Stimulated activated CD4-positive, alpha-beta T cell treated with anti-CD3 and anti-CD28 coated beads, Interleukin-1b, Interleukin-23, amount 100 ng/mL, for 48 hours (primary cell): ENCODE data around the gene XCR1.
"Not testable (repeated sequence)": the region's sequence is repeated elsewhere in the genome, so short reads cannot be mapped to it uniquely, and the experiment has no call there.

Experiments used
- DNase-seq: peaks from one replicate; pipeline ENCODE4 v3.0.0-alpha.2; 2020

XCR1 gene, protein sequence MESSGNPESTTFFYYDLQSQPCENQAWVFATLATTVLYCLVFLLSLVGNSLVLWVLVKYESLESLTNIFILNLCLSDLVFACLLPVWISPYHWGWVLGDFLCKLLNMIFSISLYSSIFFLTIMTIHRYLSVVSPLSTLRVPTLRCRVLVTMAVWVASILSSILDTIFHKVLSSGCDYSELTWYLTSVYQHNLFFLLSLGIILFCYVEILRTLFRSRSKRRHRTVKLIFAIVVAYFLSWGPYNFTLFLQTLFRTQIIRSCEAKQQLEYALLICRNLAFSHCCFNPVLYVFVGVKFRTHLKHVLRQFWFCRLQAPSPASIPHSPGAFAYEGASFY

DNA sequence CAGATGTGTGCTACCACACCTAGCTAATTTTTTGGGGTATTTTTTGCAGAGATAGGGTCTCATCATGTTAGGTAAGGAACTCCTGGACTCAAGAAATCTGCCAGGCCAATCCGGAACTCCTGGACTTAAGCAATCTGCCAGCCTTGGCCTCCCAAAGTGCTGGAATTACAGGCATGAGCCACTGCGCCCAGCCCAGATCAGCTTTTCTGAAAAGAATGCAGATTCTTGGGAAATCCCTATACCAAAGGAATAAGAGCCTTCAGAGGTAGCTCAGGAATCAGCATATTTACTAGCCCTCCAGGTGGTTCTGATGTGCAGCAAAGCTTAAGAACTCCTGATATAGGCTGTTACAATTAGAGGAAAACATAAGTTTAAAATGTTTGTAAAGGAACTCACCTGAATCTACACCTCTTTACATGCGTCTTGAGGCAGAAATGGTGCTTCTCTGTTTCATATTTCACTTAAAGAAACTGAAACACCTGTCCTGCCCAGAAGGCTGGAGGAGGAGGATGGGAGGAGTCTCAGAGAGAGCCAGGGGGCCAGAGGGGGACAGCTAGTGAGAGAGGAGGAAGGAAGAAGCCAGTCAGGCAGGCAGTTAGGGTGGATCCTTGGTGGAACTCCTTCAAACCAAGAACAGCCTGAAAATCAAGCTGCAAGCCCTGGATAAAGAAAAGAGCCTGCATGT, at the start of gene XCR1:
XCR1 (minus strand) TSS at position 463 of the 685 bp plus-strand sequence. CDS start 5,536 bp downstream, outside the sequence.
- DNase-seq: no peak

DNA sequence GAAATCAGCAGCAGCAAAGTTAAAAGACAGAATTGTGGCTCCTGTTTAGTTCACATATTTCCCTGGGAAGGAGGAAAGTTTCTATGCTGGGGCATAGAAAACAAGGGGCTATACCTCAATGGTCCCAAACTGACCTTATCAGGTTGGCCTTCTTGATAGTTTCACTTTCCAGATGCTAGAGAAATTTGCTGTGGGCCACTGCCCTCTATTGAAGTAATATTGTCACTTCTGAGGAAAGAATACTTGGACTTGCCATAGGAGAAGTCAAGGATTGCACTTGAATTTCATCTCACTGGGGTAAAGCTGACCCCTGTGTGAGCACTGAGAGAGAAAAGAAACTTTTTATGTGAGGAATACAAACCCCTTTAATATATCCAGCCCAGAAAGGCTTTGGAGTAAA, 49.3 kb upstream of the XCR1 start:
- DNase-seq: no peak

DNA sequence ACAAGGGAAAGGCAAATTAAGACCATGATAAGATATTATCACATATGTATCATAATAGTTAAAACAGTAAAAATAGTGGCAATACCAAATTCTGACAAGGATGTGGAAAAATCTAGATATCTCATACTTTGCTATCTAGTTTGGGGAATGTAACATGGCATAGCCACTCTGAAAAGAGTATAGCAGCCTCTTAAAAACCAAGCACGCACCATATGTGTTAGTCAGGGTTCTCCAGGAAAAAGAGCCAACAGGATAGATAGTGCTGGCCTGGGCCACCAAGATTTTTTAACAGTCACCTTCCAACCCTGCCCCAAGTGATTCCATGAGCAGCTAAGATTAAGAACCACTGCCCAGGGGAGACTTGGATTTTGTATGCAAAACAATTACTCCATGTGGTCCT, 48.5 kb upstream of the XCR1 start:
- no peak for DNase-seq

DNA sequence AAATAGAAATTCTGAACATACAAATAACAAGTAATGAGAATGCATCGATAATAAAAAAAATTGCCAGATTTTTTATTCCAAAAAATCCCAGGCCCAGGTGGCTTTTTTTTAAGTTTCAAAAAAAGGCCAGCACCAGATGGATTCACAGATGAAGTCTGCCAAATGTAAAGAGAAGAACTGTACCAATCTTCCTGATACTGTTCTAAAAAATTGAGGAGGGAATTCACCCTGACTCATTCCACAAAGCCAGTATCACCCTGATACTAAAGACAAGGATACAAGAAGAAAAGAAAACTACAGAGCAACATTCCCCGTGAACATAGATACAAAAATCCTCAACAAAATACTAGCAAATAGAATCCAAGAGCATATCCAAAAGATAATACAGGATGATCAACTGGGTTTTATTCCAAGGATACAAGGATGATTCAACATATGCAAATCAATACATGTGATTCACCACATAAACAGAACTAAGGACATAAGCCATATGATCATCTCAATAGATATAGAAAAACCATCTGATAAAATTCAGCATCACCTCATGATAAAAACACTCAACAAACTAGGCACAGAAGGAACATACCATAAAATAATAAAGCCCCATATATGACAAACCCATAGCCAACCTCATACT, 44.1 kb upstream of the XCR1 start:
- DNase-seq: no peak

DNA sequence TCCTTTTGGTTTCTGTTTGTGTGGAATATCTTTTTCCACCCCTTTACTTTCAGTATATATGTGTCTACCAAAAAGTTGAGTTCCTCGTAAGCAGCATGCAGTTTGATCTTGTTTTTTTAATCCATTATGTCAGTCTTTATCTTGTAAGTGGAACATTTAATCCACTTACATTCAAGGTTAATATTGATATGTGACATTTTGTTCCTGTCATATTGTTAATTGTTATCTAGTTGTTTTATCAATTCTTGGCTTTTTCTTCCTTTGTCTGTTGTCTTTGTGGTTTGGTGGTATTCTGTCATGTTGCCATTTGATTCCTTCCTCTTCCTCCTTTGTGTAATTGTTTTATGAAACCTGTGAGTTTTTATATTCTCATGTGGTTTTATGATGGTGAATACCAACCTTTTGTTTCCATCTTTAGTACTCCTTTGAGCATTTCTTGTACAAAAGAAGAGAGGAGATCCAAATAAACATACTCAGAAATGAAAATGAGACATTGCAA, 43.4 kb upstream of the XCR1 start:
- no peak for DNase-seq

DNA sequence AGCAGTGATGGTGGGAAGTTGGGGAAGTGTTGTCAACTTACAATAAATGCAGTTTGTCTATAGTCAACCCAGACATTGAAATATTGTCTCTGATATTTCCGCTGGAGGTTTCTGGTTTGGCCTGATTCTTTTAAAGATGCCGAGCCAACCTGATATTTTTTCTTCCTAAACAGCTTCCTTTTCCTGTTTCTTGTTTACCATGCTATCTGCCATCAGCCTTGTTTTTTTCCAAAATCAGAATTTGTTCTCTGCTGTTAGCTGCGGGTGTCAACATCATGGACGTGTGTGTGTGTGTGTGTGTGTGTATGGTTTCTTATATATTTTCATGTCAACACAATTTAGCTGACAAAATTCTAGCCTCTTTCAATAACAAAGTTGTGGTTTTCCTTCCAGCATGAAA, 41.2 kb upstream of the XCR1 start:
- DNase-seq: no peak

DNA sequence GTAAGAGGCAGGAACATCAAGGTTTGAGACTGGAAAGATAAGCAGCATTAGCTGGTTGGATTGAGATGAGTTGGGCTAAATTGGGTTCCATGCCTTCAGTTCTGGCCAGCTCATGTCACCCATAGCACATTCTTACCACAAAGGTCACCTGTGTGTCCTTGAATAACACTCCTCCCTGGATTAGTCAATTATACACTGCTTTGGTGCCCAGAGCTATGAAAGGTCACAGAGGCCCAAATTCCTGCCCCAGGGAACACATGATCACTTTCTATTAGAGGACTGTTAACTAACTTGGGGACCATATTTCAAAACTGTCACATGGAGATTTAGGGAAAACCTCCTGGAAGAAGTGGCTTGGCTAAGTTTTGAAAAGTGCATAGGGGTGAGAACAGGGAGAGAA, 40.1 kb upstream of the XCR1 start:
- no peak for DNase-seq

DNA sequence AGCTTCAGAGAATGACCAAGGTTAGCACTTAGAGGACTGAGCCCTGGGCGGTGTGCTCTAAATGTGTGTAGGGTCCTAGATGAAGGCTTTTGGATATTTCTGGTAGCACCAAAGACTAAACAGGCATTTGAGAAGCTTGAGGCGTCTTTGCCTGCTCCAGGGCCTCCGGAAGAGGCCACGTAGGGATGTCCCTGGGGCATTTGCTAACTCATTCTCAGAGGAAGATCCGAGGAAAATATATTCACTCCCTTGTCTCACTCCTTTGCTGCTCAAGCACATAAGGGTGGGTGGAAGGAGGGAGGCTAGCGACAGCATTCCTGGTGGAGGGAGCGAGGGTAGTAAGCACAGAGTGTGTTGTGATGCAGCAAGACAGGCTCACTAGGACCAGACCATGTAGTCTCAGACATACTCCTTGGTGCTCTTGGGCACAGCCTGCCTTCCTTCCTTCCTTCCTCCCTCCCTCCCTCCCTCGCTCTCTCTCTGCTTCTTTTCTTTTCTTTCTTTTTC, 38.5 kb upstream of the XCR1 start:
- no peak for DNase-seq

DNA sequence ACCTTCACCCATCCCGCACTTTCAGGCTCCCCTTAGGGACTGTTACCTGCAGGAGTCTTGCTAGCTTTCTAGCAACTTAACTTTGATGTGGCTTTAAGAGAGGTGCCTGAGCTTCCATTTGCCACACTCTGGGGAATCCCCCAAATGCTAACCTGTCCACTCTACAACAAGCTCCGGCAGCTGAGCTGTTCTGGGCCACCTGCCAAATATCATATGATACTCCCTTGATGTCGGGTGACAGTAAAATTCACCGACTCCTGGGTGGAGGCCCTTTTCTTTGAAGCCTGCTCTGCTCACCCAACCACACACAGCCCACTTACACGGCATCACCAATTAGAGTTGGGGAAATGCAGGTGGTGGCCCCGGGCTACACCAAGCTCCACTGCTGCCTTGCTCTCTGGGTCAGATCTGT, 38.0 kb upstream of the XCR1 start:
- DNase-seq: peak; percentile 78

DNA sequence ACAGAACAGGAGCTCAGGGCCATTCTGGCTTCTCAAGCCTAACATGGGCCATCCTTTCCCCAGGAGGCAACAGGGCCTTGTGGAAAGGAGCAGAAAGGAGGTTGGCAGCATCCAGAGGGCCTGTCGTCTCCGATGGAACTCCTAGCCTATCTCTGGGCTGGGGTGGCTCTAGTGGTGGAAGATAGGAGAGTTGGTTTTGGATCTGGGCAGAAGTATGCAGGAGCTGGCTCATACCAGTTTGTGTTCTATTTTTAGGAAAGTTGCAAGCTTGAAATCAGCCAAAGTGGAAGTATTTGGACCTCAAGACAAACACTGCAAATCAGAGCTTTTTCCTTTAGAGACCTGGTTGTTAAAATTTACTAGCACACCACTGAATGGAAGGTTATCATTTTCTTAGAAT, 35.4 kb upstream of the XCR1 start:
- DNase-seq: no peak

DNA sequence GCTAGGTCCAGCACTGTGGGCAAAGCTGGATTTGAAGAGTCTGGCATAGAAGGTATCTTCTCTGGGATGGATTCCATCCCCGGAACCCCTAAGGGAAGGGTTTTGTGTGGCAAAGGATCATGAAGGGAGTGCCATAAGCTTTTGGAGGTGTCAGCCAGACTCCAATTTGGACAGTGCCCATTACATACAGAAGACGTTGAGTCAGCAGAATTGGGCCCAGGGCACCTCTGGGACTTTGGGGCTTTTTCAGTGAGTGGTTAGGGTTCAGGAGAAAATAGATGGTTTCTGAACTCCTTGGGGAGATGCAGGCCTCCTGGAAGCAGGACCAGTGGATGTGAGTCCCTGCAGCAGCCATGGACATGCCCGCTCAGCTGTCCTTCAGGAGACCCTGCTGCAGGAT, 34.6 kb upstream of the XCR1 start:
- DNase-seq: no peak

DNA sequence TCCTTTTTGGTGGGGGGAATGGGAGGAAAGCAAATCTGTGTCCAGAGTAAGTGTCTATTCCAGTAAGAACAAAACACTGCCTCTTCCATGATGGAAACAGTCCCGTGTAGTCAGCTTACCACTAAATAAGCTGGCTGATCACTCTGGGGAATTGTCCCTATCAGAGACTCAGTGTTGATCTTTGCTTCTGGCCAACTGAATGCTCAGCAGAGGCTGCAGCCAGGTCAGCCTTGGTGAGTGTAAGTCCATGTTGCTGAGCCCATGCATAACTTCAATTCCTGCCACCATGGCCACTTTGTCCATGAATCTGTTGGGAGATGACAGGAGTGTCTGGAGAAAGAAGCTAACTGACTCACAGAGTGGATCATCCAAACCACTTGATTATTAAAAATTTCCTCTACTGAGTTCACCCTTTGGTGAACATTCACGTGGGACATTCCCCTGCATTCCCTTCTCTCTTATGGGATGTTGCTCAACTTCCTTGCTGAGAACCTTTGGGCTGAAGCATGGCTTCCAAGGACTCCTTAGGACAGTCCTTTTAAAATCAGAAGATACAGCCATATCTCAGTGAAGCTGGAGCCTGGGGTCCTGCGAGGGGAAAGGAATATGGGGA, 33.9 kb upstream of the XCR1 start:
- no peak for DNase-seq

DNA sequence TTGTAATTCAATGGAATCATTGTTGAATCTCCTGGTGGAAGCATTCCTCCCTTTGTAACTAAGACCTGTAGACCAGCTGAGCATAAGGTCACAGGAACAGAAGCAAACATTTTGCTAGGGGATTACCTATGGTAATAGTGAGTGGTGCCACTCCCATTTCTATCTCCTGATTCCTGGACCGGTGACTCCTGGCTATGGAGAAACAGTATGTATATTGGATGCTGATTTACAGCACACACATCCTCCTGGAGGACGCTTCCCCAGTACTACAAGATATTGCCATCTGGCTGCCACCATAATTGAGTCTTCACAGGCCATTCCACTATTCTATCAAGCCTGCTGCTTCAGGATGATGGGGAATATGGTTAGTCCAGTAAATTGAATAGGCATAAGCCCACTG, 33.3 kb upstream of the XCR1 start:
- DNase-seq: no peak

DNA sequence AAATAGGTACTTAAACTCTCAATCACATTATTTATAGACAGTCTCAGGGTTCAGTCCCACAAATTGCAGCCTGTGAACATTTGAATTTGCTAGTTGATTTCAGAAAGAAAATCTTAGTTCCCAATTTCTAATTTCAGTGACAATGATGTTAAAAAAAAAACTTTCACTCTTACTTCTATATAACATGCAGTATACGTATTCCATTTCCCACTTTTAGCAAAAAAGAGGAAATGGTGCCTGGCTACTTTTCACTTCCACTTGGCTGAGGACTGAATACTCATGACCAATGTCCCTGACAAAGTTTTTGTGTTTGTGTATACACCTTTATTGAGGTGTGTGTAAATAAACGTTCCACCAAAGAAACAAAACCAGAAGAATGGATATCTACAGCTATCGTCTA, 32.1 kb upstream of the XCR1 start:
- DNase-seq: no peak

DNA sequence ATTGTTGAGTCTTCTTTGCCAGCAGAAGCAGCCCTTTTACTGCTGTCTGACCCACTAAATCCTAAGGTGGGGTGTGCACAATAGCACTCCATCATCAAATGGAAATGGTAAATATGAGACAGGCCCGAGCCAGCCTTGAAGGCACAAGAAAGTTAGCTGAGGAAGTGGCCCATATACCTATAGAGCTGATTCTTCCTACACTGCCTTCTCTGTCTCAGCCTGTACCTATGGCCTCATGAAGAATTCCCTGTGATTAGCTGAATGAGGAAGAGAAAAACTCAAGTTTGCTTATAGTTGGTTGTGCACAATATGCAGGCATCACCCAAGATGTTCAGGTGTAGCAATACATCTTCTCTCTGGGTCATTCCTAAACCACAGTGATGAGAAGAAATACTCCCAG, 31.7 kb upstream of the XCR1 start:
- no peak for DNase-seq

DNA sequence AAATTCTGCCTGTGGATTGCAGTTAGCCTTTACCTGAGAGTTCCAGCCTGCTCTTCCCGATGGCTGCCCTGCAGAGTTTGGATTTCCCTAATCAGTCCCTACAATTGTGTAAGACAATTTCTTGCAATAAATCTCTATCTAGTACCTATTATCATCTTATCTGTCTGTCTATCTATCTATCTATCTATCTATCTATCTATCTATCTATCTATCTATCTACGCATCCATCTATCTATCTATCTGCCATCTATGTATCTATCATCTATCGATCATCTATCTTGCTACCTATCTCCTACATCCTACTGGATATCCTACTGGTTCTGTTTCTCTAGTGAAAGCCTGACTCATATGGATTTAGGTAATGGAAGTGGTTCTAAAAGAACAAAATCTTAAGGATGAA, 30.4 kb upstream of the XCR1 start:
- no peak for DNase-seq

DNA sequence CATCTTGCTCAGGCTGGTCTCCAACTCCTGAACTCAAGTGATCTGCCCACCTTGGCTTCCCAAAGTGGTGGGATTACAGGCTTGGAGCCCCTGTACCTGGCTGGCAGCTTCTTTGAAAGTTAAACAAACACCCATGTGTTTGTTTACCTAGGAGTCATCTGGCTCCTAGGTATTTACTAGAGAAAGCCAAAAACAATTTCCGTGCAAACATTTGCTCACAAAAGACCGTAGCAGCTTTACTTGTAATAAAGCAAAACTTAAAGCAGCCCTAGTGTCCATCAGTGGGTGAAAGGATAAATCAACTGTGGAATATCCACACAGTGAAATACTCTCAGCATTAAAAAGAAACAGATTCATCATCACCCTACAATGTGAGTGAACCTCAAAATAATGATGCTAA, 29.4 kb upstream of the XCR1 start:
- DNase-seq: no peak

DNA sequence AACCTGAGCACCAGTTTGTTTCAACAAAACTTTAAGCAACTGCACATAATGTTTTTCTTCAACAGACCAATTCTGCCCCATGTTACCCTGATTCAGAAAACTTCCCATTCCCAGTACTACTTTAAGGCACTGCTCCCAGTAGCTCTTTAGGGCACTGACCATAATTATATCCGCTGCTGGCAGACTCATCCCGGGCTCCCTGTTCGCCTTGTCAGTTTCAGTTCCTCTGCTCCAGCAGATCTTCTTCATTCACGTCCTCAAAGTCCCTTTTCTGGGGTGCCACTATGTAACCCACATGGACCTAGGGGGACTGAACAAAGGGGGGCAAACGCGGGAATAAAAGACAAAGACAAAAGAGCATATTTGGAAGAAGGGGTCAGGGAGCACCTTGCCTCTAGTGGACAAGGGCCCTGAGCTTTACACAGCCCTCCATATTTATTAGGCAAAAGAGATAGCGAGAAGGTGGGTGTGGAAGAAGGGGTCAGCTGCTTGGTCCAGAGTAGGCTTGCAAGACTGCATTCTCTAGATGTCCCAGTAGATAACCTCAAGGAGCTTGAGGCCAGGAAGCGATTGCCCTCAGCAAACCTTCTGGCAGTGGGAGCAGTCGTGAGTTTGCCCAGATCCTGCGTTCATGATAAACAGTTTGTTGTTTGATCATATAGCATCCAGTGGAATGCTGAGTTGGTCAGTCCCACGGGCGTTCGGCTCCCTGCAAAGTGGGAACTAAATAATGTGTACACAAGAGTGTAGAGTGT, 26.7 kb upstream of the XCR1 start:
- DNase-seq: not testable (repeated sequence)

DNA sequence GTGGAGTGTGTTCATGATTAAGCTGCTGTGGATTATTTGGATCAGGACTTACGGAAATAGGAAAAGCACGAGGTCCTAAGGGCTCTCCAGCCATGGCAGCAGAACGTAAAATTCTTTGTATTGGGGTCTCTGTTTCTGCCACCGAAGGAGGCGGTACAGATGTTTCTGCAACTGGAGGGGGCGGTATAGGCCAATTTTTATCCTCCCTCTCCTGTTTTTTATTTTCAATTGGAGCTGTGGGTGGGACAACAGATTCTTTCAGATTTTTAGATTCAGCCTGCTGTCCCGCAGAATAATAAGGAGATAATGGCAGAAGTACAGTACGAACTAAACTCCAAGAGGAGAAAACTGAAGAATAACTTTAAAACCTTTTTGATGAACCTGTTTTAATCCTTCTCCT, 26.0 kb upstream of the XCR1 start:
- not testable (repeated sequence) for DNase-seq

DNA sequence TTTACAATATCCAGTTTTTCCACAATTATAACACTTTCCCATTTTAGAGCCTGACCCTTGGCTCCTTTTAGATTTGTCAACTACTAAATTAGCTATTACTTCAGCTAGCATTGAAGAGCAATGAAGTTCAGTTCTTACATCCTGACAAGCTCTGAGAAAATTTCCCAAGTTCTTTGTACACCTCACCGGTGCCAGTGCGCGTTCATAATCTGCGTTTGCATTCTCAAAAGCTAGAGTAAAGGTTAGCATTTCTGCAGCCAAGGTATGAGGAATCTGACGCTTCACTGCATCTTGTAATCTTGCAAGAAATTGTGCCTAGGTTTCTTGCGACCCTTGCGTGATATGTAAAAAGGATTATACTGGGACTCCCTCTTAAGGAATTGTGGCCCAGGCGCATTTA, 25.2 kb upstream of the XCR1 start:
- no peak for DNase-seq

DNA sequence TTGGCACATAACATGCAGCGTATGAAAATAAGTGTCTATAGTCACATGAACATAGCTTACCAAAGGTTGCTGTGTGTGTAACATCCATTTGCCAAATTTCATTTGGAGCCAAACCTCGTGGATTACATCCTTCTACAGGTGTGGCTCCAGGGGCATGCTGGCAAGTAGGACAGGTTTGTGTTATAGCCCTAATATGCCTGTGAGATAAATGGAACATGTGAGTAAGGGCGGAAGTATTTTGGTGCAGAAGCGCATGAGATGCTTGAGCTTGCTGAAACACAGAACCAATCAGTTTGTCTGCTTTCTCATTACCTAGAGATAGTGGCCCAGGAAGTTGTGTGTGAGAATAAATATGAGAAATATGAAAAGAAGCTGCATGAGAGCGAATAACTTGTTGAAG, 21.8 kb upstream of the XCR1 start:
- DNase-seq: no peak

DNA sequence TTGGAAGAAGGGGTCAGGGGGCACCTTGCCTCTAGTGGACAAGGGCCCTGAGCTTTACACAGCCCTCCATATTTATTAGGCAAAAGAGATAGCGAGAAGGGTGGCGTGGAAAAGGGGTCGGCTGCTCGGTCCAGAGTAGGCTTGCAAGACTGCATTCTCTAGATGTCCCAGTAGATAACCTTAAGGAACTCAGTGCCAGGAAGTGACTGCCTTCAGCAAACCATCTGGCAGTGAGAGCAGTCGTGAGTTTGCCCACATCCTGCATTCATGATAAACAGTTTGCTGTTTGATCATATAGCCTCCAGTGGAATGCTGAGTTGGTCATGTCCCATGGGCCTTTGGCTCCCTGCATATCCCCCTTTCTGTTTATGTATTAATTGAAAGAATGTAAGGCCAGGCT, 18.9 kb upstream of the XCR1 start:
- peak; percentile 11 for DNase-seq

DNA sequence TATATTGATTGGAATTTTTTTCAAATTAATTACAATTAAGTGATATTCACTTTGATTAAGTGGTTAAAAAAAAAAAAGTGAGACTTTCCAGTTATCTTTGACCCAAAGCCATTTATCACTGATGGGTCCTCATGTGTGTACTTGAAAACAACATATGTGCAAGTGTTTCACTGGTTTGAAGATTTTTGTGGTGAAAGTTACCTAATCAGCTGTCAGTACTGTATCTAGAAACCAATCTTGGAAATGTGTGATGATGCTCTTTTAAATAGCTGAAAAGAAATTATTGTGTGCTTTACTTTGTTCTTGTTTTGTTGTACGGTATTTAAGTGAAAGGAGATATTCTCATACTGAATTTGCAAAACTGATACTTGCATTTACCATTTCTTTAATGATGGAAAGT, 11.6 kb upstream of the XCR1 start:
- DNase-seq: no peak
